GM19099 (cell line): ENCODE results near the gene COX4I2.

ENCODE experiments used
- POLR2A ChIP-seq: IDR thresholded peaks from 3 replicates; pipeline ENCODE4 v1.6.1; 2011; ENCODE audit warnings: low read depth; ENCODE audit not compliant: insufficient read length; ENCODE audit errors: extremely low read depth

The COX4I2 gene

DNA sequence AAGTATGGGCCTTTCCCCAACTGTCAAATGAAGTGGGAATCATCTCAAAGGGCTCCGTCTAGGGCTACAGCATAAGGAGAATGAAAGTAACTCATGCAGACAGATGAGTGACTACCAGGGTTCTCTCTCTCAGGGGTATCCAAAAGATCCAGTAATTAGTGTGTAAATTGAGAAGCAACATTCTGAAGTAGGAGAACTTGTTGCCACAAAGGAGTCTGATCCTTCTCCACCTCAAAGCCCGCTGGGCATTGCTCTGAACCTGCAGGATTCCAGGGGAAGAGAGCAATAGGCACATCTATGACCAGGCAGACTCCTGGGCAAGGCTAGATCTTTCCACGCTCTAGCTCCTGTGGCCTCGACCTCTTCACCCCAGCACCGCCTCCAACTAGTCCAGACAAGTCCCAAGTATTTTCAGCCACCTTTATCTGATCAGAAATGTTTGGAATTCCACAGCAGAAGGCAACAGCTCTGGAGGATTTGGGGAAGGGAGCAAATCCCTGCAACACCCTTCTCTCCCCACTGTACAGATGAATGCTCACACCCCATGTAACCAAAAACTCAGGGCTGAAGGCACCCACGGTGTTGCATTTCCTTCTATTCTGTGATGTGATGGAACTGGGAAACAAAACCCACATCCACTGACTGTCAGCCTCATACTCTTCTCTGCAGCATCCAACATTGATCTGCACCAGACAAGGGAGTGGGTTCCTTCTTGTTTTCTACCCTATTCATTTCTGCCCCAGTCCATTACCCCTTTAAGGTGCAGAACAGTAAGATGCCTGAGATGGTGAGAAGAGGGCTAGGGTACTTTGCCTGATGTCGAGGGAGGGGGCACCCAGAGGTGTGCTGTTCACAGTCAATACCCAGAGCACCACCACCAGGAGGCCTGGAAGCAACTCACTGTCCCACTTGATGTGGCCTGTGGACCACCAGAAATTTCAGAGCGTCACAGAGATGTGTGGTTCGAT is 41.0 kb downstream of the COX4I2 start:
- TF ChIP-seq POLR2A = no peak

DNA sequence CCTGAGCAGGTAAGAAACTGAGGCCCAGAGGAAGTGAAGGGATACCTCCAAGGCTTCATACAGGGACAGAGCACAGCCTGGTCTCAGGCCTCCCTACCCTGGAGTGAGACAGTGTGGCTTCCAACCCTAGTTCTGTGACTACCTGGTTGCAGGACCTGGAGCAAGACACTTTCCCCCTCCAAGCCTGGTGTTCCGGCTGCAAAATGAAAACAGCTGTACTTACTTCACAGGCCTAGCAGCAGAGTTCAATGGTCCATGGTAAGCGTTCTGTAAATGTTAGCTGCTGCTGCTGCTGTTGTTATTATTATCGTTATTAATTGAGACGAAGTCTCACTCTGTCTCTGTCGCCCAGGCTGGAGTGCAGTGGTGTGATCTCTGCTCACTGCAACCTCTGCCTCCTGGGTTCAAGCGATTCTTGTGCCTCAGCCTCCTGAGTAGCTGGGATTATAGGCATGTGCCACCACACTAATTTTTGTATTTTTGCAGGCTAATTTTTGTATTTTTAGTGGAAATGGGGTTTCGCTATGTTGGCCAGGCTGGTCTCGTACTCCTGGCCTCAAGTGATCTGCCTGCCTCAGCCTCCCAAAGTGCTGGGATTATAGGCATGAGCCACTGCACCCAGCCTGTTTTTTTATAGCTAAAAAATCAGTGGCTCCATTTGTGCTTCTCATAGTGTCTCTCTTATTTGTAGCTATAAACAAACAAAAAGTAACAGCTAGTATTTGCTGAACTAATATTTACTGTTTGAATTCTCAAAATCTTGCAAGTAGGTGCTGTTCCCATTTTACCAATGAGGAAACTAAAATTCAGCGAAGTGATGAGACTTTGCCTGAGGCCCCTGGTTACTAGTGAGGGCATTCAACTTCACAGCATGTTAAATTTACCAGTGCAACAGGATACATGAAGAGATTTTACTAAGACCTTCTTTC is 41.9 kb downstream of the COX4I2 start:
- no peak for TF ChIP-seq POLR2A

DNA sequence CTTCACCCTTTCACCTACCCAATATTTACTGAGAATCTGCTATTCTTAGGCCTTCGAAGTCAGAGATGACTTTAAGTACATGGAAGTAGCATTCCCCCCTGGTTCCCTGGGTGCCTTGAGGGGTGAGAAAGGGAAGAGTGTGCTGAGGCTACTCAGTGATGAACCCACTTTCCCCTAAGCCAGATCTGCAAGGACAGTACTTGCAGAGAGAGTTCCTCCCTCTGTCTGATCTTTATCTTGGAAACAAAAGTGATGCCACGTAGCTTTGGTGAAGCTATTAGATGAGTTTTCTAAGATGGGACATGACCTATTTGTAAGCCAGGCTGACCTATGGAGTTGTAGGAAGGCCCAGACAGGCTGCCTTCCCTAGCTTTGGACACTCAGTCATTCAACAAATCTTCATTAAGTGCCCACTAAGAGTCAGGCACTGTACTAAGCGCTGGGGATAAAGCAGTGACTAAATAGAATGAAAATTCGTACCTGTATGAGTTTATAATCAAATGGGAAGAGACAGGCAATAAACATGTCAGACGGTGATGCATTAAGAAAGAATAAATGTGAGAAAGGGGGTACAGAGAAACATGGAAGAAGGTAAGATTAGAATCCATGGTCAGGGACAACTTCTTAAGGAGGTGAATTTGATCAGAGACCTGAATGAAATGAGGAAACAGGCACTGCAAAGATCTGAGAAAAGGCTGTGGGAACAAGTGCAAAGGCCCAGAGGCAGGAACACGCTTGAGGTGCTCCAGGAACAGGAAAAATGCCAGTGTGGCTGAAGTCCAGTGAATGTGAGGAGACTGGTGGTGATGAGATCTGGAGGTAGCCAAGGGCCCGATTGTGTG is 42.8 kb downstream of the COX4I2 start:
- TF ChIP-seq POLR2A = no peak

DNA sequence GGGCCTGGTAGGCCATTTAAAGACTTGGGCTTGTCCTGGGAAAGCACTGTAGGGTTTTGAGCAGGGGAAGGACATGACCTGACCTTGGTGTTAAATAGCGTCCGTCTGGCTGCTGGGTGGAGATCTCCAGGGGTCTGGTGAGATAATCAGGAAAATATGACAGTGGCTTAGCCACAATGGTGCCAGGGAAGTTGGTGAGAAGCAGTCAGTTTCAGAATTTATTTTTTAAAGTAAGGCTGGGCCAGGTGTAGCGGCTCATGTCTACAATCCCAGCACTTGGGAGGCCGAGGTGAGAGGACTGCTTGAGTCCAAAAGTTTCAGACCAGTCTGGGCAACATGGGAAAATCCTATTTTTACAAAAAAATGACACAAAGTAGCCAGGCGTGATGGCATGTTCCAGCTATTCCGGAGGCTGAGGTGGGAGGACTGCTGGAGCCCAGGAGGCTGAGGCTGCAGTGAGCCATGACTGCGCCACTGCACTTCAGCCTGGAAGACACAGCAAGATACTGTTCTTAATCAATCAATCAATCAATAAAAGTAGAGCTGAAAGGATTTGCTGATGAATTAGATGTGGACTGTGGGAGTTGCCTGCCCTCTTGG is 43.5 kb downstream of the COX4I2 start:
- no peak for TF ChIP-seq POLR2A

DNA sequence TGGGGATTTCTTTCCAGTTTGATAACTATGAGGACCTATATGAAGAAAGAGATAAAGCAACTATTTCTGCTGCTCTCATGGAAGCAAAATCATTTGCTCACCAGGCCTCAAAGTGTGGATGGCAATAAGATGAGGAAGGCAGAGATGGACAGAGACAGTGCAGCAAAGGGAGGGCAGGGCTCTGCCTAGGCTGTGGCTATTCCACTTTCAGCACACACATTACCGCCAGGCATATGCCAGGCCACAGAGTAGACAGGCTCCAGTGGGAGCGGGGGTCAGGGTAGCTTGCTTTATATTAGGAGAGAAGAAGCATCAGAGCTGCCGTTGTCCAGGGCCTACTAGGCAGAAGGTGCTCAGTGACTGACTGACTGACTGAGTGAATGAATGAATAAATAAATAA is 44.1 kb downstream of the COX4I2 start:
- TF ChIP-seq POLR2A = no peak

DNA sequence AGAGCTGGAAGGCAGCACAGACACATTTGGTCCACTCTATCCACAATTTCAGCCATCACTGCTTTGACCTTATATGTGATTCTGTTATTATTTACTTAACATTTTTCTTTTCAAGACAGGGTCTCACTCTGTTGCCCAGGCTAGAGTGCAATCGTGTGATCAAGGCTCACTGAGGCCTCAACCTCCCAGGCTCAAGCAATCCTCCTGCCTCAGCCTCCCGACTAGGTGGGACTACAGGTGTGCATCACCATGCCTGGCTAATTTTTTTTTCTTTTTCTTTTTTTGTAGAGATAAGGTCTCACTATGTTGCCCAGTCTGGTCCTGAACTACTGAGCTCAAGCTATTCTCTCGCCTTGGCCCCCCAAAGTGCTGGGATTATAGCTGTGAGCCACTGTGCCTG is 44.6 kb downstream of the COX4I2 start:
- TF ChIP-seq POLR2A = no peak

DNA sequence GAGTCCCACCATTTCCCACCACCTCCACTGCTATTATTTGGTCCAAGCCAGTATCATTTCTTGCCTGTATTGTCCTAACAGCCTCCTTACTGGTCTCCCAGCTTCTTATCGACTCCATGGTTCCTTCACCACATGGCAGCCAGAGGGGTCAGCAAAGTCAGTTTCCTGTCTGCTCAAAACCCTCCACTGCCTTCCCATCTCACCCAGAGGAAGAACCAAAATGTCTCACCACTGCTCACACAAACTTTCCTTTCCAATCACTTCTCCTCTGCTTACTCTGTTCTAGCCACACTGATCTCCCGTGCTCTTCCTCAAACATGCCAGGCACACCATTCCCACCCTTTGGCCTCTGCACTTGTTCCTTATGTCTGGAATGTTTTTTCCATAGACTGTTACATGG is 45.2 kb downstream of the COX4I2 start:
- no peak for TF ChIP-seq POLR2A

DNA sequence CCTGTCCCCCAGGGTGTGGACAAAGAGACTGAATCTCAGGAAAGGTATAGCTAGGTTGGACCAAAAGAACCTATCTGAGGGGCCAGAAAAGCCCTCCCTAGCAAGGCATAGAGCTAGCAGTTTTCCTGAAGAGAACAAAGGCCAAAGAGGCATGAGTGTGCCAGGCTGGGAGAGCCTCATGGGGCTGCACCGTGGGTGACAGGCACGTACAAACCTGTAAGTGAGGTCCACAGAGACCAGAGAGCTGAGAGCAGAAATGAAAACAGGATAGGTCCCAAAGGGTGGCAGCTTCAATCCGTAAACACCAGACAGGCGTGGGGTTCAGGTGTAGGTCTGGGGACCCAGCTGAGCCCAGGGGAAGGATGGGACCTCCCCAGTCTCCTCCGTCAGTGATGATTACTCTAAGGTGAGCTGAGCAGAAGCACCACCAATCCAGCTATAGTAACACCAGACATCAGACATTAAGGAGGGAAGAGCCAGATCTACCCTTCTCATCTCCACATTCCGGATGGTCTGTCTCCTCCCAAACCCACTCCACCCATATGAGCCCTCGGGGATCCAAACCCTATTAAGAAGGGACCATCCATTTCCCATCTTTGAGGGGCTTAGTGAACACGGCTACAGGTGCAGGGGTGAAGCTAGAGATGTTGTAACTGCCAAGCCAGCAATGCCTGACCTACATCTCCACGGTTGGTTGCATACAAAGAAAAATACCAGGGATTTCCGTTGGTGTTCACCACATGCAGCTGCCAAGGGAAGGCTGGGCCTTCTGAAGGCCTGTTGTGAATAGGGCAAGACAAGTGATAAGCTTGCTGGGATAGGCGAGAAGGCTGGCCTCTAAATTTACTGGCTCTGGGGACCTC is 46.7 kb downstream of the COX4I2 start:
- TF ChIP-seq POLR2A = no peak

DNA sequence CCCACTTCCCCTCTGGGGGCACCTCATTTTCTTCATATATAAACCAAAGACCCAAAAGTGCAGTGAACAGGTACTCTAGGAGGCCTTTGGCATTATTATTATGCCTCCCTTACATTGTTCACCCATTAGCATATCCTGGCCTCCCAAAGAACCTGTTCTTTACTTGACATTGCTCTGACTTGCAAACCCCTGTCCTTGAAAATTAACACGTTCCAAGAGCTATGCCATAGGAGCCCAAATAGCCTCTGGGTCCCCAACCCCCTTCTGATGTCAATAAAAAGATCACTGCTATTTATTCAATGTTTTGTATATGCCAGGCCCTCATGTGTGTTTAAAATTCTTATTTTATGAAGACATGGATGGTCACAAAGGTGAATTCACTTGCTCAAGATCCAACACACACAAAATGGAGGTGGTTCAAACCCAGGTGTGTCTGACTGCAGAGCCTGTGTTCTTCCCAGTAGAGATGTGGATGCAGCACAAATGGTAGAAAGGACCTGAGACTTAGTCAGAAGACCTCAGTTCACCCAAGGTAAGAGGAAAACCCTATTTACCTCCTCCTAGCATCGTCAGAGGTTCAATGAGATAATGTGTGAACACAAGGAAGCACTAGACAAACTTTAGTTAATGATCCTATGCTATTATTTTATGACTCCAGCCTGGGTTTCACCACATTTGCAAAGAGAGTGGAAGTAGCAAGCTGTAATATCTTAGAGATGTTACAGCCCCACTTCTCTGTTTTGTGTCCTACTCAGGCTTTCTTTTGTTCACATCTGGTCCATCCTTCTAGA is 48.3 kb downstream of the COX4I2 start:
- no peak for TF ChIP-seq POLR2A

DNA sequence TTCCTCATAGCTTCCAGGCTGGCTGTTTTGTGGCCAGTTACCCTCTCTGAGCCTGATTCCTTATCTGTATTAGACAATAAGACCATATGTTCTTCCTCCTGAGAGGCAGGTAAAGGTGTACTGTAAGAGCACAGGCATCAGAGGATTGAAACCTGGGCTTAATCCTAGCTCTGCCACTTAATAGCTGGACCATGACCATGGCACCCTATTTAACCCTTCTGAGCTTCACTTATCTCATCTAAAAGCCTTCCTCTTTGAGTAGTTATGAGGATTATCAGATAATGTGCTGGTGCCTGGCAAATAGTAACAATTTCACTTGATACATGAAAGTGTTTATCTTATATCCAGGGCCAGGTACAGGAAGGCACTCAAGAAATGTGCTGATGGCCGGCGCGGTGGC is 50.1 kb downstream of the COX4I2 start:
- no peak for TF ChIP-seq POLR2A

DNA sequence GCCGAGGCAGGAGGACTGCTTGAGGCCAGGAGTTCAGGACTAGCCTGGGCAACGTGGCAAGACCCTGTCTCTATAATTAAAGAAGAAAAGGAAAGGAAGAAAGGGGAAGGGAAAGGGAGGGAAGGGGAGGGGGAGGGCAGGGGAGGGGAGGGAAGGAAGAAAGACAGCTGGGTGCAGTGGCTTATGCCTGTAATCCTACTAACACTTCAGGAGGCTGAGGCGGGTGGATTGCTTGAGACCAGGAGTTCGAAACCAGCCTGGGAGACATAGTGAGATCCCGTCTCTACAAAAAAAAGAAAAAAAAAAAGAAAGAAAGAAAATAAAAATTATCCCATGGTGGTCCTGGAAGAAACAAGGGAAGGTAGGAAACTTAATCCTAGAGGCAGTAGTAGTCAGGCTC is 51.4 kb downstream of the COX4I2 start:
- no peak for TF ChIP-seq POLR2A

DNA sequence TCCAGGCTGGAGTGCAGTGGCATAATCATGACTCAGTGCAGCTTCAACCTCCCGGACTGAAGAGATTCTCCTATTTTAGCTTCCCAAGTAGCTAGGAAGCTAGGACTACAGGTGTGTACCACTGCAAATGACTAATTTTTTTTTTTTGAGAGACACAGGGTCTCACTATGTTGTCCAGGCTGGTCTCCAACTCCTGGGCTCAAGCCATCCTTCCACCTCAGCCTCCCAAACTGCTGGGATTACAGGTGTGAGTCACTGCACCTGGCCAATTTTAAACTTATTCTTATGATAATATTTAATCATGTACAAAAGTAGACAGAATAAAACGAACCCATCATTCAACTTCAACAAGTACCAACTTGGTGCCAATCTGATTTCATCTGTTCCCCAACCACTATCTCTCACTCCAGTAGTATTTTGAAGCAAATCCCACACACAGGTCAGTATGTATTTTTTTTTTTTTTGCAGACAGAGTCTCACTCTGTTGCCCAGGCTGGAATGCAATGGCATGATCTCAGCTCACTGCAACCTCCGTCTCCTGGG is 52.5 kb downstream of the COX4I2 start:
- TF ChIP-seq POLR2A = no peak
